ENCODE results near the gene ANP32A.
A peak's percentile ranks its signal among the peaks of the same experiment; 100 is the strongest.

ANP32A gene

GRCh38 chr15:68819495-68820294, 1.0 kb downstream of the ANP32A start:
- DNase-seq (ENCODE audit: low read depth), result no peak

GRCh38 chr15:68818769-68819494, 1.8 kb downstream of the ANP32A start:
- peak; percentile 23 for DNase-seq (ENCODE audit: low read depth)

- DNase-seq (ENCODE audit: low read depth), result peak; percentile 64
Measured at GRCh38 chr15:68818066-68818768, 2.5 kb downstream of the ANP32A start.

- DNase-seq (ENCODE audit: low read depth), result peak; percentile 72
Measured at GRCh38 chr15:68817304-68818065, 3.2 kb downstream of the ANP32A start.

GRCh38 chr15:68816795-68817303, 3.8 kb downstream of the ANP32A start:
- DNase-seq (ENCODE audit: low read depth), result no peak

- DNase-seq (ENCODE audit: low read depth), result no peak
Measured at GRCh38 chr15:68816158-68816557, 4.5 kb downstream of the ANP32A start.

GRCh38 chr15:68815598-68815997, 5.1 kb downstream of the ANP32A start:
- no peak for DNase-seq (ENCODE audit: low read depth)

- DNase-seq (ENCODE audit: low read depth), result no peak
Measured at GRCh38 chr15:68814596-68814995, 6.1 kb downstream of the ANP32A start.

GRCh38 chr15:68812597-68813431, 7.9 kb downstream of the ANP32A start:
- no peak for DNase-seq (ENCODE audit: low read depth)

- no peak for DNase-seq (ENCODE audit: low read depth)
Measured at GRCh38 chr15:68812069-68812468, 8.6 kb downstream of the ANP32A start.

- DNase-seq (ENCODE audit: low read depth), result no peak
Measured at GRCh38 chr15:68809517-68809916, 11.2 kb downstream of the ANP32A start.

- DNase-seq (ENCODE audit: low read depth), result no peak
Measured at GRCh38 chr15:68808770-68809169, 11.9 kb downstream of the ANP32A start.

GRCh38 chr15:68808091-68808490, 12.6 kb downstream of the ANP32A start:
- DNase-seq (ENCODE audit: low read depth), result no peak

- no peak for DNase-seq (ENCODE audit: low read depth)
Measured at GRCh38 chr15:68807249-68807648, 13.4 kb downstream of the ANP32A start.

- DNase-seq (ENCODE audit: low read depth), result no peak
Measured at GRCh38 chr15:68806220-68807060, 14.3 kb downstream of the ANP32A start.

GRCh38 chr15:68802373-68802772, 18.3 kb downstream of the ANP32A start:
- DNase-seq (ENCODE audit: low read depth), result no peak

- DNase-seq (ENCODE audit: low read depth), result no peak
Measured at GRCh38 chr15:68801572-68802148, 19.0 kb downstream of the ANP32A start.

- DNase-seq (ENCODE audit: low read depth), result no peak
Measured at GRCh38 chr15:68800875-68801274, 19.8 kb downstream of the ANP32A start.

- no peak for DNase-seq (ENCODE audit: low read depth)
Measured at GRCh38 chr15:68798346-68799094, 22.2 kb downstream of the ANP32A start.

Data from stimulated activated CD8-positive, alpha-beta memory T cell treated with anti-CD3 and anti-CD28 coated beads, Interleukin-12 subunit alpha, Interleukin-12 subunit beta, amount 100 ng/mL, for 4 hours (primary cell).